HepG2 (cell line): ENCODE data around the gene RGP1. TPM values are rescaled to one million over a fixed set of nuclear protein-coding genes. Genes with fewer than 3 reads are reported as not detected.

Experiments used
- CCDC6 ChIP-seq: sonication (generic); formaldehyde crosslinking; IDR thresholded peaks from 2 replicates; pipeline ENCODE4 v1.8.1; 2022; ENCODE audit warnings: mild to moderate bottlenecking, missing genetic modification reagents, moderate library complexity
- ESRRA ChIP-seq: sonication (generic); formaldehyde crosslinking; IDR thresholded peaks from 2 replicates; pipeline ENCODE4 v1.5.1; 2020; ENCODE audit warnings: mild to moderate bottlenecking, low read depth, missing genetic modification reagents
- ISX ChIP-seq: sonication (generic); formaldehyde crosslinking; conservative IDR thresholded peaks from 2 replicates; pipeline ENCODE4 v1.5.0; 2020; ENCODE audit warnings: missing genetic modification reagents
- KDM5B ChIP-seq: sonication (generic); formaldehyde crosslinking; IDR thresholded peaks from 2 replicates; pipeline ENCODE4 v1.4.0; 2020; ENCODE audit warnings: missing genetic modification reagents, mild to moderate bottlenecking, borderline replicate concordance
- NKX3-1 ChIP-seq: sonication (generic); formaldehyde crosslinking; IDR thresholded peaks from 2 replicates; pipeline ENCODE4 v1.5.0; 2020; ENCODE audit warnings: missing genetic modification reagents
- NRL ChIP-seq: sonication (generic); formaldehyde crosslinking; IDR thresholded peaks from 2 replicates; pipeline ENCODE4 v1.5.0; 2020; ENCODE audit warnings: missing genetic modification reagents, mild to moderate bottlenecking, moderate library complexity, borderline replicate concordance
- PAF1 ChIP-seq: IDR thresholded peaks from 2 replicates; pipeline ENCODE4 v1.6.1; 2016; ENCODE audit warnings: missing genetic modification reagents, missing compliant biosample characterization
- PBX2 ChIP-seq: IDR thresholded peaks from 2 replicates; pipeline ENCODE4 v1.6.1; 2016; ENCODE audit warnings: control low read depth
- PBX3 ChIP-seq: sonication (generic); formaldehyde crosslinking; IDR thresholded peaks from 2 replicates; pipeline ENCODE4 v1.8.1; 2023; ENCODE audit warnings: missing genetic modification reagents, inconsistent platforms, borderline replicate concordance
- PHF21A ChIP-seq: sonication (generic); formaldehyde crosslinking; IDR thresholded peaks from 2 replicates; pipeline ENCODE4 v1.5.0; 2020; ENCODE audit warnings: mild to moderate bottlenecking, missing genetic modification reagents
- PHF5A ChIP-seq: IDR thresholded peaks from one replicate; pipeline ENCODE4 v1.6.1; 2018; ENCODE audit warnings: low read depth, missing genetic modification reagents; ENCODE audit not compliant: unreplicated experiment
- PLRG1 ChIP-seq: fragments of 450-650 bp; conservative IDR thresholded peaks from 2 replicates; pipeline ENCODE4 v1.6.1; 2016
- PRDM15 ChIP-seq: sonication (generic); formaldehyde crosslinking; IDR thresholded peaks from 2 replicates; pipeline ENCODE4 v1.4.0; 2020; ENCODE audit warnings: missing genetic modification reagents
- RELA ChIP-seq: sonication (generic); formaldehyde crosslinking; IDR thresholded peaks from 2 replicates; pipeline ENCODE4 v1.4.0; 2020; ENCODE audit warnings: missing genetic modification reagents
- RFXAP ChIP-seq: sonication (generic); formaldehyde crosslinking; IDR thresholded peaks from 2 replicates; pipeline ENCODE4 v1.4.0; 2020; ENCODE audit warnings: missing genetic modification reagents, borderline replicate concordance
- RXRB ChIP-seq: IDR thresholded peaks from 2 replicates; pipeline ENCODE4 v1.6.1; 2016; ENCODE audit warnings: borderline replicate concordance, missing genetic modification reagents, missing compliant biosample characterization
- SRF ChIP-seq: IDR thresholded peaks from 2 replicates; pipeline ENCODE4 v1.6.1; 2011; ENCODE audit warnings: mild to moderate bottlenecking, low read depth, low read length, moderate library complexity
- ZBTB21 ChIP-seq: sonication (generic); formaldehyde crosslinking; IDR thresholded peaks from 2 replicates; pipeline ENCODE4 v1.4.0; 2020; ENCODE audit warnings: missing genetic modification reagents
- ZNF230 ChIP-seq: sonication (generic); formaldehyde crosslinking; IDR thresholded peaks from 2 replicates; pipeline ENCODE4 v1.4.0; 2020; ENCODE audit warnings: mild to moderate bottlenecking, missing genetic modification reagents
- polyA plus RNA-seq, 8 experiments: library from polyadenylated mRNA; depleted of rRNA in 3 of 8; stranded (reverse) in 7 of 8; unstranded in 1 of 8; fragments of >200 nt; fragmentation: Illumina TruSeq in 4 of 8; extraction: Trizol in 4 of 8; gene quantifications; 2 replicates each; pipeline versions ENCODE4 v1.2.1 to v1.2.3, GENCODE V29; 2011 to 2016; ENCODE audit warnings: low read depth in 4 of 8, missing spikeins in 1 of 8, mixed read lengths in 1 of 8; ENCODE audit not compliant: insufficient read depth in 1 of 8
- total RNA-seq, 5 experiments: library from RNA; depleted of rRNA; stranded (reverse); fragments of >200 nt; fragmentation: Illumina TruSeq; extraction: Trizol; gene quantifications; 2 replicates each; pipeline ENCODE4 v1.2.3, GENCODE V29; 2016; ENCODE audit warnings: low read depth in 1 of 5
- TF ChIP-seq, protein P1 (sequence below): sonication (generic); formaldehyde crosslinking; conservative IDR thresholded peaks from 2 replicates; pipeline ENCODE4 v1.4.0; 2020; ENCODE audit warnings: mild to moderate bottlenecking, missing genetic modification reagents, moderate library complexity
- TF ChIP-seq, protein P2 (sequence below): IDR thresholded peaks from 2 replicates; pipeline ENCODE4 v1.6.1; 2016; ENCODE audit warnings: low read depth, borderline replicate concordance

RGP1 gene
- total and polyA plus RNA-seq, 2 of the 13 experiments (the other 11 are each of a cell fraction or from before 2014, with no cell fraction given), result 12.7 to 21.0 TPM

DNA sequence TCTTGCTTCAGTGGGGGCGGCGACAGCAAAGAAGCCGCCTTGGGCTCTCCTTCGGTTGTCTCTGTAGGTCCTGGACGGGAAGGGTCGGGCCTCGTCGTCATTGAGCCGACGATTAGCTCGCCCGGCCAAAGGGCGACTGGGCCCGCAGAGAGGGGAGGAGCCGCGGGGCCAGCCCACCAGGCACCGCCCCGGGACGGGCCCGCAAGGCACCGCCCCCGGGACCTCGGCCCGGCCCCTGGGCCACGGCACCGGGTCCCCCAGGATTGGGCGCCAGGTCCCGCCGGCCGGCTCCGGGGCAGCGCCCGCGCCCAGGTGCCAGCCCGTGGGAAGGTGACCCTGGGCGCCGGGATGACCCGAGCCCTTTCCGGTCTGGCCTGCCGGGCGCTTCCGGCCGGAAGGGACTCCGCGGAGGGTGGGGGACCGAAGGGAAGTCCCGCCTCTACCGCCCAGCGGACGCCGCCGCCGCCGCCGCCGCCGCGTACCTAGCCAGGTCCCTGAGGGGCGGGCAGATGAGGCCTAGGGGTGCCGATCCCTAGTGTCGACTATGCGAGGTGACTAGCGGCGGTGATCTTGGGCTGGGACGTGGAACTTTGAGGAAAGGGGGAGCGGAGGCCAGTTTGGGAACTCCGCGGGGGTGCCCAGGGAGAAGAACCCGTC lies at the start of gene RGP1, which contains the start of gene GBA2 (continued):
- no peak for TF ChIP-seq PAF1 (CRISPR knock-in tag)
- TF ChIP-seq PHF21A (CRISPR knock-in tag), result no peak
- TF ChIP-seq RFXAP, result no peak; the same call in 1 of the 2 replicates
- peak; percentile 93 for TF ChIP-seq ESRRA (CRISPR knock-in tag)
- TF ChIP-seq NRL (CRISPR knock-in tag), result no peak
- TF ChIP-seq RXRB (CRISPR knock-in tag), result 0 out of 2 replicates have a peak, but pooled peaks have one; percentile 8
- no peak for TF ChIP-seq PBX3 (CRISPR knock-in tag)
- TF ChIP-seq, protein P1, sequence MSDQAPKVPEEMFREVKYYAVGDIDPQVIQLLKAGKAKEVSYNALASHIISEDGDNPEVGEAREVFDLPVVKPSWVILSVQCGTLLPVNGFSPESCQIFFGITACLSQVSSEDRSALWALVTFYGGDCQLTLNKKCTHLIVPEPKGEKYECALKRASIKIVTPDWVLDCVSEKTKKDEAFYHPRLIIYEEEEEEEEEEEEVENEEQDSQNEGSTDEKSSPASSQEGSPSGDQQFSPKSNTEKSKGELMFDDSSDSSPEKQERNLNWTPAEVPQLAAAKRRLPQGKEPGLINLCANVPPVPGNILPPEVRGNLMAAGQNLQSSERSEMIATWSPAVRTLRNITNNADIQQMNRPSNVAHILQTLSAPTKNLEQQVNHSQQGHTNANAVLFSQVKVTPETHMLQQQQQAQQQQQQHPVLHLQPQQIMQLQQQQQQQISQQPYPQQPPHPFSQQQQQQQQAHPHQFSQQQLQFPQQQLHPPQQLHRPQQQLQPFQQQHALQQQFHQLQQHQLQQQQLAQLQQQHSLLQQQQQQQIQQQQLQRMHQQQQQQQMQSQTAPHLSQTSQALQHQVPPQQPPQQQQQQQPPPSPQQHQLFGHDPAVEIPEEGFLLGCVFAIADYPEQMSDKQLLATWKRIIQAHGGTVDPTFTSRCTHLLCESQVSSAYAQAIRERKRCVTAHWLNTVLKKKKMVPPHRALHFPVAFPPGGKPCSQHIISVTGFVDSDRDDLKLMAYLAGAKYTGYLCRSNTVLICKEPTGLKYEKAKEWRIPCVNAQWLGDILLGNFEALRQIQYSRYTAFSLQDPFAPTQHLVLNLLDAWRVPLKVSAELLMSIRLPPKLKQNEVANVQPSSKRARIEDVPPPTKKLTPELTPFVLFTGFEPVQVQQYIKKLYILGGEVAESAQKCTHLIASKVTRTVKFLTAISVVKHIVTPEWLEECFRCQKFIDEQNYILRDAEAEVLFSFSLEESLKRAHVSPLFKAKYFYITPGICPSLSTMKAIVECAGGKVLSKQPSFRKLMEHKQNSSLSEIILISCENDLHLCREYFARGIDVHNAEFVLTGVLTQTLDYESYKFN (CRISPR knock-in tag), result 0 out of 2 replicates have a peak, but pooled peaks have one; percentile 1
- TF ChIP-seq ISX, result no peak; the same call in 1 of the 2 replicates
- no peak for TF ChIP-seq PBX2 (CRISPR knock-in tag)
- no peak for TF ChIP-seq SRF
- TF ChIP-seq PLRG1, result no peak
- no peak for TF ChIP-seq KDM5B (CRISPR knock-in tag)
- no peak for TF ChIP-seq NKX3-1 (CRISPR knock-in tag)
- TF ChIP-seq, protein P2, sequence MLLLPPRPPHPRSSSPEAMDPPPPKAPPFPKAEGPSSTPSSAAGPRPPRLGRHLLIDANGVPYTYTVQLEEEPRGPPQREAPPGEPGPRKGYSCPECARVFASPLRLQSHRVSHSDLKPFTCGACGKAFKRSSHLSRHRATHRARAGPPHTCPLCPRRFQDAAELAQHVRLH, result peak; percentile 21; the same call in 1 of the 2 replicates
- TF ChIP-seq ZBTB21 (CRISPR knock-in tag), result no peak
- TF ChIP-seq PHF5A (CRISPR knock-in tag), result no peak
- TF ChIP-seq CCDC6 (CRISPR knock-in tag), result no peak
- no peak for TF ChIP-seq ZNF230 (CRISPR knock-in tag)
- peak; percentile 65; the same call in 1 of the 2 replicates for TF ChIP-seq PRDM15 (CRISPR knock-in tag)
- TF ChIP-seq RELA (CRISPR knock-in tag), result no peak
